AG09309 (cell line): ENCODE results near the gene PET100.

Source experiments
- DNase-seq: peaks from one replicate; pipeline ENCODE4 v3.0.0-alpha.2; 2010; ENCODE audit warnings: low read depth
- H3K4me3 ChIP-seq: 2 replicates; pipeline ENCODE4 v1.5.1; 2011; ENCODE audit warnings: mild to moderate bottlenecking, low read depth, low read length, moderate library complexity; ENCODE audit not compliant: control insufficient read depth
- CTCF ChIP-seq: IDR thresholded peaks from 2 replicates; pipeline ENCODE4 v1.5.1; 2011; ENCODE audit warnings: mild to moderate bottlenecking, low read depth, low read length, inconsistent platforms; ENCODE audit not compliant: insufficient read depth, control insufficient read depth; ENCODE audit errors: missing control alignments

PET100 gene

GRCh38 chr19:7652061-7652641 lies 22.6 kb downstream of the PET100 start:
- TF ChIP-seq CTCF, result peak; percentile 96
- DNase-seq, result no peak
- peak overlapping the region; percentile 3; the same call in 1 of the 2 replicates for H3K4me3 ChIP-seq

GRCh38 chr19:7654401-7654800 lies 24.8 kb downstream of the PET100 start:
- no peak overlapping the region for H3K4me3 ChIP-seq
- no peak for DNase-seq
- no peak for TF ChIP-seq CTCF

- no peak for DNase-seq
- TF ChIP-seq CTCF, result no peak
- H3K4me3 ChIP-seq, result no peak overlapping the region
These were observed 26.0 kb downstream of the PET100 start for GRCh38 chr19:7655581-7655980.

- no peak for TF ChIP-seq CTCF
- DNase-seq, result no peak
These were observed 27.6 kb downstream of the PET100 start for GRCh38 chr19:7657131-7657751.

GRCh38 chr19:7658219-7658686 lies 28.7 kb downstream of the PET100 start:
- H3K4me3 ChIP-seq, result no peak overlapping the region
- TF ChIP-seq CTCF, result no peak
- DNase-seq, result no peak

More at GRCh38 chr19:7657131-7657751, 27.6 kb downstream of the PET100 start:
- no peak overlapping the region for H3K4me3 ChIP-seq

GRCh38 chr19:7661744-7662538 lies 32.3 kb downstream of the PET100 start:
- H3K4me3 ChIP-seq, result no peak overlapping the region
- TF ChIP-seq CTCF, result no peak
- DNase-seq, result no peak
